ENCODE measurements around the gene DIAPH2.
A peak's percentile ranks its signal among the peaks of the same experiment; 100 is the strongest.

The DIAPH2 gene

GRCh38 chrX:97060020-97060419 lies 375.4 kb downstream of the DIAPH2 start:
- no peak for TF ChIP-seq CTCF (conservative IDR thresholded peaks at IDR 0.05; ENCODE audit: control insufficient read depth, insufficient read depth, low read depth, low read length)
- H3K4me3 ChIP-seq (ENCODE audit: control insufficient read depth, low read depth, low read length) = no peak overlapping the region
- DNase-seq (ENCODE audit: low read depth) = no peak

GRCh38 chrX:97065066-97065465 lies 380.4 kb downstream of the DIAPH2 start:
- DNase-seq (ENCODE audit: low read depth) = no peak
- TF ChIP-seq CTCF (conservative IDR thresholded peaks at IDR 0.05; ENCODE audit: control insufficient read depth, insufficient read depth, low read depth, low read length) = no peak
- H3K4me3 ChIP-seq (ENCODE audit: control insufficient read depth, low read depth, low read length) = no peak overlapping the region

GRCh38 chrX:97065973-97066372 lies 381.3 kb downstream of the DIAPH2 start:
- H3K4me3 ChIP-seq (ENCODE audit: control insufficient read depth, low read depth, low read length) = no peak overlapping the region
- TF ChIP-seq CTCF (conservative IDR thresholded peaks at IDR 0.05; ENCODE audit: control insufficient read depth, insufficient read depth, low read depth, low read length) = no peak
- DNase-seq (ENCODE audit: low read depth) = peak; percentile 30

GRCh38 chrX:97066381-97066780 lies 381.7 kb downstream of the DIAPH2 start:
- TF ChIP-seq CTCF (conservative IDR thresholded peaks at IDR 0.05; ENCODE audit: control insufficient read depth, insufficient read depth, low read depth, low read length) = no peak
- no peak for DNase-seq (ENCODE audit: low read depth)
- H3K4me3 ChIP-seq (ENCODE audit: control insufficient read depth, low read depth, low read length) = no peak overlapping the region

GRCh38 chrX:97070346-97070745 lies 385.7 kb downstream of the DIAPH2 start:
- no peak overlapping the region for H3K4me3 ChIP-seq (ENCODE audit: control insufficient read depth, low read depth, low read length)
- peak; percentile 12 for DNase-seq (ENCODE audit: low read depth)
- no peak for TF ChIP-seq CTCF (conservative IDR thresholded peaks at IDR 0.05; ENCODE audit: control insufficient read depth, insufficient read depth, low read depth, low read length)

GRCh38 chrX:97074400-97074799 lies 389.8 kb downstream of the DIAPH2 start:
- no peak for TF ChIP-seq CTCF (conservative IDR thresholded peaks at IDR 0.05; ENCODE audit: control insufficient read depth, insufficient read depth, low read depth, low read length)
- H3K4me3 ChIP-seq (ENCODE audit: control insufficient read depth, low read depth, low read length) = no peak overlapping the region
- DNase-seq (ENCODE audit: low read depth) = peak; percentile 34

GRCh38 chrX:97089116-97089515 lies 404.5 kb downstream of the DIAPH2 start:
- H3K4me3 ChIP-seq (ENCODE audit: control insufficient read depth, low read depth, low read length) = no peak overlapping the region
- DNase-seq (ENCODE audit: low read depth) = no peak
- TF ChIP-seq CTCF (conservative IDR thresholded peaks at IDR 0.05; ENCODE audit: control insufficient read depth, insufficient read depth, low read depth, low read length) = no peak
